Measurements from ENCODE around the gene CIAO3. TPM values are rescaled to one million over a fixed set of nuclear protein-coding genes. Genes with fewer than 3 reads are reported as not detected.

The CIAO3 gene
- total RNA-seq (ENCODE audit: low replicate concordance), result 20.0 and 24.7 TPM in 2 replicates

DNA sequence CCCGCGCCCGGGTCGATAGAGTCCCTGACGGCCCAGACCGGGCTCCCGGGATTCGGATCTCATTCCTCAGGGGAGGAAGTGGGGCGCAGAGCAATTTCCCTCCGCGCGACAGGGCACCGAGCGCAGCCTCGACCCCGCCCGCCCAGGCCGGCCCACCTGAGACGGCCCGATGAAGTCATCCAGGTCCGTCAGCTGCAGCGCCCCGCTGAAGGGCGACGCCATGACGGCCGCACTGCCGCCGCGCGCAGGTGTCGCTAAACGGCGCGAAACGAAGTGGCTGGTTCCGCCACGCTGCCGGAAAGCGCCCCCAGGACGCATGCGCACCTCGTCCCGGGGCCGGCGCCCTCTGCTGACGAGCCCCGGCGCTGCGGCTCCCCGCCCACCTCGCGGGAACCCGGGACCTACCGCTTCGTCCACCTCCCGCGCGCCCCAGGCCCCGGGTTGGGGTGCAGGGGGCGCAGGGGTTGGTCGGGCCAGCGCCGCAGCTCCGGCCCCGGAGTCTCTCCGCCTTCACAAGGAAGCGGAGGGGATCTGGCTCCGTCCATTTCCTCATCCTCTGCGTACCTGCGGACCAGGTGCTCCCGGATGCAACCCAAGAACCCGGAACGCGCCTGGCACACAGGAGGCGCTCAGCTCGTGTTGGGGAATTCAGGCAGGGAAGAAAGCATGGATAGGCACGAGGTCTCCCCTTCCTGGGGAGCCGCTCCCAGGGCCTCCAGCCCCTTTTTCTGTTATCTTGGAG, at the start of gene CIAO3:
CIAO3 (minus strand) TSS at position 234 of the 742 bp plus-strand sequence; CDS start at position 222, 12 bp downstream.
- peak; percentile 87 for DNase-seq (ENCODE audit: low read depth)
- peak within 1 kb of the TSS; percentile 82 for H3K4me3 ChIP-seq (ENCODE audit: low read depth, low read length)
- TF ChIP-seq, protein P1, sequence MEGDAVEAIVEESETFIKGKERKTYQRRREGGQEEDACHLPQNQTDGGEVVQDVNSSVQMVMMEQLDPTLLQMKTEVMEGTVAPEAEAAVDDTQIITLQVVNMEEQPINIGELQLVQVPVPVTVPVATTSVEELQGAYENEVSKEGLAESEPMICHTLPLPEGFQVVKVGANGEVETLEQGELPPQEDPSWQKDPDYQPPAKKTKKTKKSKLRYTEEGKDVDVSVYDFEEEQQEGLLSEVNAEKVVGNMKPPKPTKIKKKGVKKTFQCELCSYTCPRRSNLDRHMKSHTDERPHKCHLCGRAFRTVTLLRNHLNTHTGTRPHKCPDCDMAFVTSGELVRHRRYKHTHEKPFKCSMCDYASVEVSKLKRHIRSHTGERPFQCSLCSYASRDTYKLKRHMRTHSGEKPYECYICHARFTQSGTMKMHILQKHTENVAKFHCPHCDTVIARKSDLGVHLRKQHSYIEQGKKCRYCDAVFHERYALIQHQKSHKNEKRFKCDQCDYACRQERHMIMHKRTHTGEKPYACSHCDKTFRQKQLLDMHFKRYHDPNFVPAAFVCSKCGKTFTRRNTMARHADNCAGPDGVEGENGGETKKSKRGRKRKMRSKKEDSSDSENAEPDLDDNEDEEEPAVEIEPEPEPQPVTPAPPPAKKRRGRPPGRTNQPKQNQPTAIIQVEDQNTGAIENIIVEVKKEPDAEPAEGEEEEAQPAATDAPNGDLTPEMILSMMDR (IDR thresholded peaks at IDR 0.05; ENCODE audit: insufficient read depth, low read length), result peak; percentile 70

DNA sequence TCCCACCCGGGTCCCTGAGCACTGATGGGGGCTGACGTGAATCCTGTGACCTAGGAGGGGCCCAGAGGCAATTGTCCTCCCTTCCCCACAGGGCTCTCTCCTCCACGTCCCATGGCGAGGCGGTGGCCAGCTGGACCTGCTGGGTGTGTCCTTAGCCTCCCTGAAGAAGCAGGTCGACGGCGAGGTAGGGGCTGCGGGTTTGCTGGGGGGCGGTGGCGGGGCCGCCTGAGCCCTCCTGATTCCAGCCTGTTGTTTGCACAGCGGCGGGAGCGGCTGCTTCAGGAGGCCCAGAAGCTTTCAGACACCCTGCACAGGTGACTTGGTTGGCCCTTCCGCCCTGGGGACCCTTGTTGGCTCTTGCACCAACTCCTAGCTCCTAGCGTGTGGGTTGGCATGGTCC, 49.3 kb upstream of the CIAO3 start:
- no peak for DNase-seq (ENCODE audit: low read depth)
- TF ChIP-seq, protein P1 (IDR thresholded peaks at IDR 0.05; ENCODE audit: insufficient read depth, low read length), result no peak
- no peak overlapping the region for H3K4me3 ChIP-seq (ENCODE audit: low read depth, low read length)

DNA sequence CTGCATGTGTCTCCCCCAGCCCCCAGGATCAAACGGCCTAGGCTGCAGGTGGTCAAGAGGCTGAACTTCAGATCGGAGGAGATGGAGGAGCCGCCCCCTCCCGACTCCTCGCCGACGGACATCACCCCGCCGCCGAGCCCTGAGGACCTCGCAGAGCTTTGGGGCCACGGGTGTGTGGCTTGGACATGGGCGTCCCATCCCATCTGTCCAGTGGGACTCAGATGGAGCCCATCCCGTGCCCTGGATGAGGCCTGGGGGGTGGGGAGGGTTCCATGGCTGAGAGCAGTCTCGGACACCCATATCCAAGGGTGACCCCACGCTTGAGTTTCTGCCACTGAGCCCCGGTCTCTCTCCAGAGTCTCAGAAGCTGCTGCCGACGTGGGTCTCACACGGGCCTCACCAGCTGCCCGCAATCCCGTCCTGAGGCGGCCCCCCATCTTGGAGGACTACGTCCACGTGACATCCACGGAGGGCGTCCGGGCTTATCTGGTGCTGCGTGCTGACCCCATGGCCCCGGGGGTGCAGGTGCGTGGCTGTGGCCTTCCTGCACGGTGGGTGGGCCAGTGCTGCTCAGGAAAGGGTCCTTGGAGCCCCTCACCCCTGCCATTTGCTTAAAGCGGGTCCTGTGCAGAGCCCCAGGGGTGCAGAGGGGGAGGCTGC, 48.5 kb upstream of the CIAO3 start:
- no peak for DNase-seq (ENCODE audit: low read depth)
- peak overlapping the region; percentile 91 for H3K4me3 ChIP-seq (ENCODE audit: low read depth, low read length)
- TF ChIP-seq, protein P1 (IDR thresholded peaks at IDR 0.05; ENCODE audit: insufficient read depth, low read length), result no peak

DNA sequence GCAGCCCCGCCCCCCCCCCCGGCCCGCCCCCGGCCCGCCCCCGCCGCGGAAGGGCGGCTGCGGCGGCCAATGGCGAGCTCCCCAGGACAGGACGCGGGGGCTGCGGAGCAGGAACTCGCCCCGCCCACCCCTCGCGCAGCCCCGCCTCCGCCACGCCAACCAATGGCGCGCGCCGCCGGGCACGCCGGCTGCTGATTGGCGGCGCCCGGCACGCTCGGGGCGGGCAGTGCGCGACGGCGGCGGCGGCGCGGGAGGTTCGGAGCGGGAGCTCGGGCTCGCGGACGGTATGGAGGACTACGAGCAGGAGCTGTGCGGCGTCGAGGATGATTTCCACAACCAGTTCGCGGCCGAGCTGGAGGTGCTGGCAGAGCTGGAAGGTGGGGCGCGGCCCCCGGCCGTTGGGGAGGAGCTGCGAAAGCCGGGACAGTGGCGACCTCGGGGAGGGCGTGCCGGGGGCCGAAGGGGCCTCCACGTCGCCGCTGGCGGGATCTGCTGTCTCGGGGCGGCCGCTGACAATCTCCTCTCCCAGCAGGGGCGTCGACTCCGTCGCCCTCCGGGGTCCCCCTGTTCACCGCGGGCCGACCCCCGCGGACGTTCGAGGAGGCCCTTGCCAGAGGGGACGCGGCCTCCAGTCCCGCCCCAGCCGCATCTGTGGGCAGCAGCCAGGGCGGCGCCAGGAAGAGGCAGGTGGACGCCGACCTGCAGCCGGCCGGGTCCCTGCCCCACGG, 47.8 kb upstream of the CIAO3 start, which contains the start of gene CHTF18:
CHTF18 (plus strand) TSS at position 222 of the 728 bp plus-strand sequence; CDS start at position 287, 65 bp downstream.
- H3K4me3 ChIP-seq (ENCODE audit: low read depth, low read length), result peak within 1 kb of the TSS; percentile 91
- peak; percentile 83 for DNase-seq (ENCODE audit: low read depth)
- TF ChIP-seq, protein P1 (IDR thresholded peaks at IDR 0.05; ENCODE audit: insufficient read depth, low read length), result no peak

DNA sequence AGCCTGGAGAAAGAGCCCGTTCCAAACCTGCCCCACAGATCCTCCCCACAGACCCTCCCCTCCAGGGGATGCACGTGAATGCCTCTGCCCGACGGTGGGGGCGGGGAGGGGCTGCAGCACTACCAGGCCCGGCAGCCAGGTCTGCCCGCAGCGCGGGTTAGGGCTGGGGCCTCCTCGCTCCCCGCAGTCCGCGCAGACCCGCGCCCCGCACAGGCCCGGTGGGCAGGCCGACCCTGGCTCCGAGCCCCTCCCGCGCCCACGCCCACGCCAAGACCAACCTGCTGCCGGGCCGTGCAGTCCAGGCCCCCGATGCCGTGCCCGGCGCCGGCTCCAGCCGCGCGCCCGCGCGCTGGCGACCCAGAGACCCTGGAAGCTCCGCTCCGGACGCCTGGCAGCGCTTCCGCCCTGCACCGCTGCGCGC, 47.2 kb upstream of the CIAO3 start, which contains the start of gene RPUSD1:
RPUSD1 (minus strand) TSS at position 404 of the 421 bp plus-strand sequence. CDS start 644 bp downstream, outside the sequence.
- peak within 1 kb of the TSS; percentile 91 for H3K4me3 ChIP-seq (ENCODE audit: low read depth, low read length)
- TF ChIP-seq, protein P1 (IDR thresholded peaks at IDR 0.05; ENCODE audit: insufficient read depth, low read length), result peak; percentile 6
- no peak for DNase-seq (ENCODE audit: low read depth)

DNA sequence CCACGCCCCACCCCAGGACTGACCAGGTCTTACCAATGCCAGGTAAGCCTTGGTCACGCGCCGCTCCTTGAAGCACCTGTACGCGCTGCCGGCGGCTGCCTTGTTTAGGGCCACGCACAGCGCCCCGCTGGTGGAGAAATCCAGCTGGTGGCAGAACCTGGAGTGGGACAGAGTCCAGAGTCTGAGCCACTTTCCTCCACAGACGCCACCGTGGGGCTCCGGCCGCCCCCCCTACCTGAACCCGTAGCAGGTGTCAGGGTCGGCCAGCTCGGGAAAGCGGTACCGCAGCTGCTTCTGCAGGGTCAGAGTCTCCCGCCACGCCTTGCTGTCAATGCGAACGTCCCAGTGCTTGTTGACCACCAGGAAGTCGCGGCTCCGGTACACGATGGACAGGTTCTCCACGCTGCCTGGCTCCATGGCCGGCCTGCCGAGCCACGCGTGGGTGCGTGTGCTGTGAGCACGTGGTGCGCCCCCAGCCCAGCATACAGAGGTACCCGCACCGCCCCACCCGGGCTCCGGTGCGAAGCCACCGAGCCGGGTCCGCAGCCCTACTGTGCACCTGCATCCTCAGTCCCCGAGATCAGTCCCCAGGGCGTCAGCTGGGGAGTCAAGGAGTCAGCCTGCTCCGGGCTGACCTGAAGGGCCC, 46.6 kb upstream of the CIAO3 start:
- TF ChIP-seq, protein P1 (IDR thresholded peaks at IDR 0.05; ENCODE audit: insufficient read depth, low read length), result no peak

More for the DNA sequence above, 46.6 kb upstream of the CIAO3 start:
- no peak for DNase-seq (ENCODE audit: low read depth)
- H3K4me3 ChIP-seq (ENCODE audit: low read depth, low read length), result peak overlapping the region; percentile 89

Data from fibroblast of the aortic adventitia (primary cell).